Mammary epithelial cell (primary cell): Measurements from ENCODE around the gene LSM3.

Source experiments
- EZH2 ChIP-seq: IDR thresholded peaks from 2 replicates; pipeline ENCODE4 v1.6.1; 2012; ENCODE audit warnings: low read length, inconsistent platforms, borderline replicate concordance
- TF ChIP-seq, protein P1 (sequence below), 2 donors: IDR thresholded peaks in 1 of 2; conservative IDR thresholded peaks in 1 of 2; 2 replicates each; pipeline ENCODE4 v1.5.1; 2011 to 2012; ENCODE audit warnings: inconsistent platforms in 2 of 2, low read length in 2 of 2, mild to moderate bottlenecking in 2 of 2, control low read depth in 1 of 2, low read depth in 1 of 2; ENCODE audit not compliant: insufficient read depth in 1 of 2; ENCODE audit errors: extremely low read depth in 1 of 2

DNA sequence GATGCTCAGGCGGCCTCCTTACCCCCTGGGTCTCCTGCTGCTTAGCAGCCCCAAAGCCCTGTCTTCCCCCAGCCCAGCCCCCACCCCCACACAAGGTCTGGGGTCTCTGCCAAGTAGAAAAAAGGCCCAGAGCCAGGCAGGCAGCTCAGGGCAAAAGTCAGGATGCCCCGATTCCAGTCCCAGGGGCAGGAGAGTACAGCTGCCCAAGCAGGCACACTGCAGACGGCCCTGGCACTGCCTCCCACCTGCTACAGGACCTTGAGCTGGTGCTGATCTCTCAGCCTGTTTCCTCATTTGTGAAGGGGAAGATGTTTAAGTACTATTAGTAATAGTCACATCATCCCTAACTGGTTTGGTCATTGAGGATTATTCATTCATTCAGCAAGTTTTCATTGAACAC lies 41.2 kb upstream of the LSM3 start:
- TF ChIP-seq, protein P1, sequence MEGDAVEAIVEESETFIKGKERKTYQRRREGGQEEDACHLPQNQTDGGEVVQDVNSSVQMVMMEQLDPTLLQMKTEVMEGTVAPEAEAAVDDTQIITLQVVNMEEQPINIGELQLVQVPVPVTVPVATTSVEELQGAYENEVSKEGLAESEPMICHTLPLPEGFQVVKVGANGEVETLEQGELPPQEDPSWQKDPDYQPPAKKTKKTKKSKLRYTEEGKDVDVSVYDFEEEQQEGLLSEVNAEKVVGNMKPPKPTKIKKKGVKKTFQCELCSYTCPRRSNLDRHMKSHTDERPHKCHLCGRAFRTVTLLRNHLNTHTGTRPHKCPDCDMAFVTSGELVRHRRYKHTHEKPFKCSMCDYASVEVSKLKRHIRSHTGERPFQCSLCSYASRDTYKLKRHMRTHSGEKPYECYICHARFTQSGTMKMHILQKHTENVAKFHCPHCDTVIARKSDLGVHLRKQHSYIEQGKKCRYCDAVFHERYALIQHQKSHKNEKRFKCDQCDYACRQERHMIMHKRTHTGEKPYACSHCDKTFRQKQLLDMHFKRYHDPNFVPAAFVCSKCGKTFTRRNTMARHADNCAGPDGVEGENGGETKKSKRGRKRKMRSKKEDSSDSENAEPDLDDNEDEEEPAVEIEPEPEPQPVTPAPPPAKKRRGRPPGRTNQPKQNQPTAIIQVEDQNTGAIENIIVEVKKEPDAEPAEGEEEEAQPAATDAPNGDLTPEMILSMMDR (conservative IDR thresholded peaks at IDR 0.05 in 1 of 2, IDR thresholded peaks at IDR 0.05 in 1 of 2; ENCODE audit: extremely low read depth in 1 of 2, insufficient read depth in 1 of 2, low read depth in 1 of 2, low read length in 2 of 2) = no peak
- no peak for TF ChIP-seq EZH2
